GM19043 (cell line): Measurements from ENCODE around the gene SLC7A6.
A peak's percentile ranks its signal among the peaks of the same experiment; 100 is the strongest.
"Not testable (repeated sequence)": the region's sequence is repeated elsewhere in the genome, so short reads cannot be mapped to it uniquely, and the experiment has no call there.

Experiments used
- ATAC-seq: cut with Tn5 transposase; IDR thresholded peaks from one replicate; pipeline ENCODE4 v1.9.1; 2021; ENCODE audit warnings: low read depth; ENCODE audit not compliant: unreplicated experiment

SLC7A6 gene

GRCh38 chr16:68279726-68280558 lies 15.6 kb downstream of the SLC7A6 start:
- ATAC-seq: no peak

- no peak for ATAC-seq
Measured at GRCh38 chr16:68281368-68282063, 17.2 kb downstream of the SLC7A6 start.

GRCh38 chr16:68282064-68282452 lies 17.7 kb downstream of the SLC7A6 start:
- no peak for ATAC-seq

GRCh38 chr16:68283346-68283745 lies 19.0 kb downstream of the SLC7A6 start:
- no peak for ATAC-seq

GRCh38 chr16:68283801-68284598 lies 19.7 kb downstream of the SLC7A6 start:
- peak; percentile 43 for ATAC-seq

DNA sequence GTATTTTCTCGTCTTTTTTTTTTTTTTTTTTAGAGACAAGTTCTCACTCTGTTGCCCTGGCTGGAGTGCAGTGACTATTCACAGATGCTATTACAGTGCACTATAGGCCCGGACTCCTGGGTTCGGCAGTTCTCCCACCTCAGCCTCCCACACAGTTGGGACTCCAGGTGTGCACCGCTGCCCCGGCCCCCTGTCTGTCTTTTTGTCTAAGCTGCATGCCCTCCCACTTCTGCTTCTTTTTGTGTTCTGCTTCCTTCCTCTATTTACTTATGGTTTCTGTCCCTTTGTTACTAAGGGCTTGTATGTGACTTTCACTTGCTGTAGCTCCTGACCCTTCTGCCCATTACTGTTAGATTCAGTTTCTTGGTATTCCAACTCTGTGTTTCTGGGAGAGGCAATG lies 20.5 kb downstream of the SLC7A6 start:
- no peak for ATAC-seq

- no peak for ATAC-seq
Measured at GRCh38 chr16:68285683-68286082, 21.4 kb downstream of the SLC7A6 start.

- ATAC-seq: no peak
Measured at GRCh38 chr16:68286153-68287074, 22.1 kb downstream of the SLC7A6 start.

DNA sequence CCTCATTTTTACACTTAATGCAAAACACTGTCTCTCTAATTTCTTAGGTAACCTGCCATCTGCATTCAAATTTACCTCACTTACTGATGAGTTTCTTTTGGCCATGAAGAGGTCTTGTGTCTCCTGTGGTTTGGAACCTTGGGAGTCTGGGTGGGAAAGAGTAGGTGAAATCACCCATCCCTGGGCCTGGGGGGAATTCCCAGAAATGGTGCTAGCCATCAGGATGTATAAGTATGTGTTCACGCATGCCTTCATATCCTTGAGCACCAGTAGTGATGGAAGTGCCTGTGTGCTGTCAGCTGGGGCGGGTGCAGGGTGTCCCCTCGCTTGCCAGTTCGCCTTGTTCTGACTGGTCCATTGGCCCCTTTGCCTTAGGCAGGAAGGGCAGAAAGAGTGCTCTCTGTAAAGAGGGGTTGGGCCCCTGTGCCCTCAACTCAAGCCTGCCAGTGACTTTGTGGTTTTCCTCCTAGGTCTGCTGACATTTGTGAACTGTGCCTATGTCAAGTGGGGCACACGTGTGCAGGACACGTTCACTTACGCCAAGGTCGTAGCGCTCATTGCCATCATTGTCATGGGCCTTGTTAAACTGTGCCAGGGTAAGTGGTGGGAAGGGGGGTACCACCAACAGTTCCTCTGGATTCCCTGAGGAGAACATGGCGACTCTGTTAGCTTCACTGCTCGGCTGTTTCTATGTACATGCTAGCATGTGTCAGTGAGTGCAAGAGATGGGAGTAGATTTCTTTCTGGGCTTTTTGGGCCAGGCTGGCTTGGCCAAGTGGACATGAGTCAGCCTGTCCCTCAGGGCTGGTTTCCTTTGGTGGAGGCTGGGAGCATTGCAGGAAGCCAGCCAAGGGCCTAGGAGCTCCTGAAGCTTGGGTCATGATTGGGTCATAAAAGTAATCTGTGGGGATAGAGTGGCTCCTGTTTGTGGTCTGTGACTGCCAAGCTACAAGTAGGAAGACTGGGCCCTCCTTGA lies 23.2 kb downstream of the SLC7A6 start:
- ATAC-seq: no peak

- no peak for ATAC-seq
Measured at GRCh38 chr16:68288252-68288650, 23.9 kb downstream of the SLC7A6 start.

- ATAC-seq: not testable (repeated sequence)
Measured at GRCh38 chr16:68288796-68289195, 24.5 kb downstream of the SLC7A6 start.

- ATAC-seq: no peak
Measured at GRCh38 chr16:68289202-68289601, 24.9 kb downstream of the SLC7A6 start.

DNA sequence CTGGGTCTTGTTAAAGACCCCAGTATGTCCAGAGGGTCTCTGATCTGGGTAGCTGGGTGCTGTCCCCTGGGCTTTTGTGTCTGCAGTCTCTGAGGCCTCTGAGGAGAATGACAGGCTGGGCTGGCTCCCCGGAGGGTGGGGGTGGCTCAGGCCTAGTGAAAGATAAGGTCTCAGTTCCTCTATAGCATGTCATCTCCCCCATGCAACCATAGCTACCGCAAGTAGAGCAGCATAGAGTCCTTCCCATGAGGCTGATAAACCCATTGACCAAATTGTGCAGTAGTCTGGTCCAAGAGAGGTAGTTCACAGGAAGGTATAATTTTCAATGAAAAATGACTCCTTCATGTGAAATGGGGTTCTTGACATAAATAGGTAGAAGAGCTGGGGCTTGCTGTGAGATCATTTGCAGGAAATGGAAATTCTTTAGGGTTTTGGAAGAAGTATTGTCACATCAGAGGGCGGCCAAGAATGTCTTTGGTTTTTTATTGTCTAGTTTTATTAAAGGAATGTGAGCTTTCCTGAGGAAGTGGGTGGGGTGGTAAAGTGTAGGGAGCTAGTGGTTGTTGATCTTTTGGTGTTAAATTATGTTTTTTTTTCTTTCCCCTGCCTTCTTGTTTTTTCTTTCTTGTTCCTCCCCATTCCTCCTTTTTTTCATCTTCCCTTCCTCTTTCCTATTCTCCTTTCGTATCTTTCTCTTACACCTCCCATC lies 25.4 kb downstream of the SLC7A6 start:
- ATAC-seq: peak; percentile 82

- no peak for ATAC-seq
Measured at GRCh38 chr16:68290450-68290849, 26.1 kb downstream of the SLC7A6 start.

- no peak for ATAC-seq
Measured at GRCh38 chr16:68291227-68291626, 26.9 kb downstream of the SLC7A6 start.

DNA sequence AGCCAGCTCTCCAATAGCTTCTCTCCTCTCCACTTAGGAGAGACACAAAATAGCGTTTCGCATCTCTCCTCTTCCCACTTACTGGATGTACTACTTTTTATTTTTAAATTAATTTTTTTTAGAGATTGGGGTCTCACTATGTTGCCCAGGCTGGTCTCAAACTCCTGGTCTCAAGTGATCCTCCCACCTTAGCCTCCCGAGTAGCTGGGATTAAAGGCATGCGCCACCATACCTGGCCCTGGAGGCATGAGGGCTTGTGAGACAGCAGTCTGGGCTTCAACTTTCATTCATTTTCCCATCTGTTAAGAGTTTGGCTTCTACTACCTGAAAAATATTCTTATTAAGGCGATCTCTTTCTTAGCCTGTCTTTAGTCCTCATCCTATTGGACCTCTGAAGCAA lies 28.1 kb downstream of the SLC7A6 start:
- ATAC-seq: no peak

DNA sequence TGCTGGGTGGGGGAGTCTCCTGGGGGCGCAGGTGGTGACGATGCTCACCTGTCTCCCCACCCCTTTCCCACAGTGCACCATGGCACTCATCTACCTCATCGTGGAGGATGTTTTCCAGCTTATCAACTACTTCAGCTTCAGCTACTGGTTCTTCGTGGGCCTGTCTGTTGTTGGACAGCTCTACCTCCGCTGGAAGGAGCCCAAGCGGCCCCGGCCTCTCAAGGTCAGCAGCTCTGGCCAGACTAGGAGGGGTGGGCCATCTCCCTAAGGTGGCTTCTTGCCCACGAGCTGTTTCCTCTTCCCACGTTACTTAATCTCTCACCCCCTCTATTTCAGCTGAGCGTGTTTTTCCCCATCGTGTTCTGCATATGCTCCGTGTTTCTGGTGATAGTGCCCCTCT lies 32.0 kb downstream of the SLC7A6 start:
- no peak for ATAC-seq

GRCh38 chr16:68296693-68297092 lies 32.4 kb downstream of the SLC7A6 start:
- ATAC-seq: no peak
